Muscle of arm (tissue), 12 donors: ENCODE measurements around the gene FAM200B. TPM values are rescaled to one million over a fixed set of nuclear protein-coding genes. Genes with fewer than 3 reads are reported as not detected.
"Not testable (repeated sequence)": the region's sequence is repeated elsewhere in the genome, so short reads cannot be mapped to it uniquely, and the experiment has no call there.

Experiments used
- DNase-seq: peaks from one replicate; pipeline ENCODE4 v3.0.0-alpha.2; 2013
- polyA plus RNA-seq, 12 donors: library from polyadenylated mRNA; unstranded; fragments of 120-200 nt; gene quantifications; one replicate each; pipeline ENCODE4 v1.2.1, GENCODE V29; 2013; ENCODE audit not compliant: insufficient read length in 12 of 12

The FAM200B gene
- polyA plus RNA-seq, 12 donors: 25.2 to 51.9 (median 35.5) TPM; not detected in 1

GRCh38 chr4:15725608-15726007, 44.0 kb downstream of the FAM200B start:
- DNase-seq: no peak

- peak; percentile 25 for DNase-seq
Measured at GRCh38 chr4:15729910-15730533, 48.4 kb downstream of the FAM200B start.

GRCh38 chr4:15733061-15733460, 51.4 kb downstream of the FAM200B start:
- not testable (repeated sequence) for DNase-seq

- no peak for DNase-seq
Measured at GRCh38 chr4:15735536-15735935, 53.9 kb downstream of the FAM200B start.

- DNase-seq: no peak
Measured at GRCh38 chr4:15736514-15737050, 55.0 kb downstream of the FAM200B start.

- DNase-seq: no peak
Measured at GRCh38 chr4:15737255-15737654, 55.6 kb downstream of the FAM200B start.

GRCh38 chr4:15738877-15739276, 57.2 kb downstream of the FAM200B start:
- no peak for DNase-seq

Other genes with a start within 250 kb of the FAM200B start
- 10 to 100 TPM in 11 of 12 donors, not detected in 1; 11.9 to 29.9 (median 17.2) TPM for gene CC2D2A, start 211.9 kb upstream of the FAM200B start, polyA plus RNA-seq
- gene FBXL5, start 26.5 kb upstream of the FAM200B start, polyA plus RNA-seq: 10 to 100 TPM in 11 of 12 donors, not detected in 1; 36.8 to 92.8 (median 86.8) TPM
- gene BST1, start 21.2 kb downstream of the FAM200B start, polyA plus RNA-seq: 10 to 100 TPM in 1 of 12 donors, 1 to 10 TPM in 9, not detected in 2; 3.1 to 13.2 (median 4.9) TPM
- gene CD38, start 96.5 kb downstream of the FAM200B start, polyA plus RNA-seq: 1 to 10 TPM in 8 of 12 donors, under 1 TPM in 2, not detected in 2; 0.69 to 3.3 (median 1.6) TPM